Lower leg skin (tissue), 4 donors: Measurements from ENCODE around the gene DGAT2. TPM values are rescaled to one million over a fixed set of nuclear protein-coding genes. Genes with fewer than 3 reads are reported as not detected.

Source experiments
- DNase-seq, 2 donors: peaks; one replicate each; pipeline ENCODE4 v3.0.0-alpha.2; 2019; ENCODE audit warnings: low spot score in 2 of 2
- H3K4me3 ChIP-seq: fragments of 200-600 bp; sonication (generic); 2 replicates; pipeline ENCODE4 v1.5.1; 2017; ENCODE audit warnings: mild to moderate bottlenecking, low read depth; ENCODE audit not compliant: poor library complexity, severe bottlenecking
- CTCF ChIP-seq, 3 donors: fragments of 450-650 bp; IDR thresholded peaks; one replicate each; pipeline ENCODE4 v1.5.1; 2016; ENCODE audit warnings: antibody characterized with exemption in 3 of 3, mild to moderate bottlenecking in 3 of 3, moderate library complexity in 2 of 3
- POLR2A ChIP-seq, 2 donors: fragments of 450-650 bp; IDR thresholded peaks; one replicate each; pipeline ENCODE4 v1.6.1; 2016 to 2017; ENCODE audit warnings: antibody characterized with exemption in 2 of 2, mild to moderate bottlenecking in 1 of 2, moderate library complexity in 1 of 2
- WGBS, 2 donors: methylation state at CpG; one replicate each; pipeline ENCODE4 v1.1.5; 2018; 5-methylcytosine and 5-hydroxymethylcytosine counted together
- intact Hi-C: fragments of 100-400 bp; cut with DNase I; formaldehyde crosslinking; loops from one replicate; pipeline ENCODE4 v1.15.0; 2023; ENCODE audit warnings: low total_unique reads
- total RNA-seq, 4 donors: library from RNA; depleted of rRNA; stranded (reverse); fragments of >200 nt; gene quantifications; one replicate each; pipeline ENCODE4 v1.1.0, GENCODE V29; 2016

Gene DGAT2
- total RNA-seq, 4 donors from 2014 or later, result 160 to 545 (median 289) TPM

- intact Hi-C loops, result no loop called here
- TF ChIP-seq CTCF (IDR thresholded peaks at IDR 0.05) (no peak), POLR2A (IDR thresholded peaks at IDR 0.05) (peak in 1 of 2 donors; percentile 67)
- peak within 1 kb of the TSS; percentile 76 for H3K4me3 ChIP-seq
- peak; percentile 99 to 100 for DNase-seq
- 0 to 1% methylated on average over 35 to 39 of the region's 39 CpGs for WGBS, 2 donors
Measured at GRCh38 chr11:75814677-75815344, 46.2 kb downstream of the DGAT2 start, which contains the start of gene UVRAG. Gene UVRAG, plus strand, starts transcription at chr11:75815210. Its CDS starts 198 bp downstream, at chr11:75815408.

GRCh38 chr11:75815345-75816168 is 47.0 kb downstream of the DGAT2 start:
- intact Hi-C loops, result no loop called here
- TF ChIP-seq CTCF (IDR thresholded peaks at IDR 0.05), result no peak
- TF ChIP-seq POLR2A (IDR thresholded peaks at IDR 0.05), result no peak
- 2% methylated on average over 32 to 41 of the region's 60 CpGs for WGBS, 2 donors
- peak; percentile 18 to 90 for DNase-seq
- H3K4me3 ChIP-seq, result peak overlapping the region; percentile 76

GRCh38 chr11:75816561-75817239 is 48.1 kb downstream of the DGAT2 start:
- no peak overlapping the region for H3K4me3 ChIP-seq
- no peak for DNase-seq
- intact Hi-C loops, result no loop called here
- TF ChIP-seq CTCF (IDR thresholded peaks at IDR 0.05), result no peak
- no peak for TF ChIP-seq POLR2A (IDR thresholded peaks at IDR 0.05)
- 15 to 21% methylated on average over 6 of the region's 6 CpGs for WGBS, 2 donors

- intact Hi-C loops, result no loop called here
- H3K4me3 ChIP-seq, result no peak overlapping the region
- DNase-seq, result no peak
- no peak for TF ChIP-seq CTCF (IDR thresholded peaks at IDR 0.05)
- no peak for TF ChIP-seq POLR2A (IDR thresholded peaks at IDR 0.05)
- WGBS, 2 donors, result 89 to 93% methylated on average over 1 of the region's 1 CpG
Measured at GRCh38 chr11:75820645-75821044, 52.1 kb downstream of the DGAT2 start.

GRCh38 chr11:75821202-75821601 is 52.6 kb downstream of the DGAT2 start:
- no peak for DNase-seq
- intact Hi-C loops, result no loop called here
- TF ChIP-seq POLR2A (IDR thresholded peaks at IDR 0.05), result no peak
- TF ChIP-seq CTCF (IDR thresholded peaks at IDR 0.05), result no peak
- no peak overlapping the region for H3K4me3 ChIP-seq
- WGBS, 2 donors, result 87 to 97% methylated on average over 5 of the region's 5 CpGs
